Parathyroid adenoma (tissue), 2 donors: ENCODE results near the gene NDST1.

Experiments
- H2AFZ ChIP-seq: fragments of 300-600 bp; sonication (generic); one replicate; pipeline ENCODE4 v1.7.0; 2017; ENCODE audit warnings: antibody characterized with exemption, mild to moderate bottlenecking
- H3K27ac ChIP-seq: fragments of 300-600 bp; sonication (generic); one replicate; pipeline ENCODE4 v1.7.0; 2017
- H3K27me3 ChIP-seq: fragments of 300-600 bp; sonication (generic); one replicate; pipeline ENCODE4 v1.7.0; 2017; ENCODE audit warnings: low read length; ENCODE audit not compliant: control insufficient read depth, insufficient read depth
- H3K36me3 ChIP-seq: fragments of 300-600 bp; sonication (generic); one replicate; pipeline ENCODE4 v1.7.0; 2017; ENCODE audit warnings: low read length; ENCODE audit not compliant: control insufficient read depth, insufficient read depth
- H3K4me1 ChIP-seq: fragments of 300-600 bp; sonication (generic); one replicate; pipeline ENCODE4 v1.7.0; 2017; ENCODE audit warnings: control low read depth
- H3K4me2 ChIP-seq: fragments of 300-600 bp; sonication (generic); one replicate; pipeline ENCODE4 v1.7.0; 2017; ENCODE audit warnings: low read length
- H3K4me3 ChIP-seq: fragments of 300-600 bp; sonication (generic); one replicate; pipeline ENCODE4 v1.7.0; 2017; ENCODE audit warnings: low read depth, low read length
- H3K79me2 ChIP-seq: fragments of 300-600 bp; sonication (generic); one replicate; pipeline ENCODE4 v1.7.0; 2017; ENCODE audit warnings: control low read depth
- H3K9ac ChIP-seq: fragments of 300-600 bp; sonication (generic); one replicate; pipeline ENCODE4 v1.7.0; 2017; ENCODE audit warnings: mild to moderate bottlenecking
- H3K9me3 ChIP-seq: fragments of 300-600 bp; sonication (generic); one replicate; pipeline ENCODE4 v1.7.0; 2017; ENCODE audit warnings: low read length; ENCODE audit not compliant: control insufficient read depth
- TF ChIP-seq, protein P1 (sequence below): fragments of 300-600 bp; sonication (generic); IDR thresholded peaks from one replicate; pipeline ENCODE4 v1.7.0; 2017; ENCODE audit warnings: antibody characterized with exemption, mild to moderate bottlenecking
- donor health status: primary hyperparathyroidism.

NDST1 gene

DNA sequence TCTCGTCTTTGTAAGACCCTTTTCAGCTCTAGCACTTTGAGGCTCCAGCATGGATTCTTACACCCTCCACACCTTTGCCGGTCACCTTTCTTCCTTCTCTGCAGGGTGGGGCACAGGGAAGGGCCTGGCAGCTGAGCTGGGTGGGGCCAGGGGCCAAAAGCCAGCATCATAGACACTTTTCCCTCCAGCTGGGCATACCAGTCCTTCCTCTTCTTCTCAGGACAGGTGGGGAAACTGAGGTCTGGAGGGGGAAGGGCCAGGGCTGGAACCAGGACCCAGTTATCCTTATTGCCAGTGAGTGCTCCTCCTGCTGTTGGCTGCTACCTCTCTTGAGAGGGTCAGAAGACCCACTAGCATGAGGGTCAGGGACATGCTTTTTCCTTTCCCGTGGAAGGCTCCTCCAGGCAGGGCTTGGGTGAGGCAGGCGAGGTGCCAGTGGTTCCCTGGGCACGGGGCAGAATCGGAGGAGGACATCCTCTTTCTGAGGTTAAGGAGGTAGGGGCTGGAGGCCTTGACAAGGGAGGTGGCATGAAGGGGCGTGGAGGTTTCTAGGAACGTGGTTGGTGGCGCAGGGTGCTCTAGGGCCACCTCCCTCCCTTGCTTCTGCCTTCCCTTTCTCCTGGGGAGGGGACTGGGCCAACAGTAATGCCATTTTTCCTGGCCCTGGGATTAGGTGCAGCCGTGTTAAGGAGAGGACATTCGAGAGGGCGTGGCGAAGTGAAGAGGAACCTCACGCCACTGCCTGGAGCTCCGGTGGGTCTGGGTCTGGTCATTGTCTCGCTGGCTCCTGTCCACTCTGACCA lies at the start of gene NDST1:
Gene NDST1, plus strand, starts transcription at position 658 of the 803 bp plus-strand sequence. CDS start 13,124 bp downstream, outside the sequence.
- TF ChIP-seq, protein P1, sequence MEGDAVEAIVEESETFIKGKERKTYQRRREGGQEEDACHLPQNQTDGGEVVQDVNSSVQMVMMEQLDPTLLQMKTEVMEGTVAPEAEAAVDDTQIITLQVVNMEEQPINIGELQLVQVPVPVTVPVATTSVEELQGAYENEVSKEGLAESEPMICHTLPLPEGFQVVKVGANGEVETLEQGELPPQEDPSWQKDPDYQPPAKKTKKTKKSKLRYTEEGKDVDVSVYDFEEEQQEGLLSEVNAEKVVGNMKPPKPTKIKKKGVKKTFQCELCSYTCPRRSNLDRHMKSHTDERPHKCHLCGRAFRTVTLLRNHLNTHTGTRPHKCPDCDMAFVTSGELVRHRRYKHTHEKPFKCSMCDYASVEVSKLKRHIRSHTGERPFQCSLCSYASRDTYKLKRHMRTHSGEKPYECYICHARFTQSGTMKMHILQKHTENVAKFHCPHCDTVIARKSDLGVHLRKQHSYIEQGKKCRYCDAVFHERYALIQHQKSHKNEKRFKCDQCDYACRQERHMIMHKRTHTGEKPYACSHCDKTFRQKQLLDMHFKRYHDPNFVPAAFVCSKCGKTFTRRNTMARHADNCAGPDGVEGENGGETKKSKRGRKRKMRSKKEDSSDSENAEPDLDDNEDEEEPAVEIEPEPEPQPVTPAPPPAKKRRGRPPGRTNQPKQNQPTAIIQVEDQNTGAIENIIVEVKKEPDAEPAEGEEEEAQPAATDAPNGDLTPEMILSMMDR: no peak
- no peaks in the 10 kb centered on the region for H3K36me3 ChIP-seq
- H3K9ac ChIP-seq: no peak within 1 kb of the TSS
- H3K9me3 ChIP-seq: no peaks in the 10 kb centered on the region
- H3K27me3 ChIP-seq: no peaks in the 10 kb centered on the region
- H3K4me3 ChIP-seq: no peak within 1 kb of the TSS
- H3K4me1 ChIP-seq: peaks cover 62% of the 10 kb centered on the region
- H3K27ac ChIP-seq: peak within 1 kb of the TSS; percentile 80
- H3K79me2 ChIP-seq: peaks cover 52% of the 10 kb centered on the region
- peak within 1 kb of the TSS; percentile 4 for H3K4me2 ChIP-seq
- H2AFZ ChIP-seq: no peak within 1 kb of the TSS

DNA sequence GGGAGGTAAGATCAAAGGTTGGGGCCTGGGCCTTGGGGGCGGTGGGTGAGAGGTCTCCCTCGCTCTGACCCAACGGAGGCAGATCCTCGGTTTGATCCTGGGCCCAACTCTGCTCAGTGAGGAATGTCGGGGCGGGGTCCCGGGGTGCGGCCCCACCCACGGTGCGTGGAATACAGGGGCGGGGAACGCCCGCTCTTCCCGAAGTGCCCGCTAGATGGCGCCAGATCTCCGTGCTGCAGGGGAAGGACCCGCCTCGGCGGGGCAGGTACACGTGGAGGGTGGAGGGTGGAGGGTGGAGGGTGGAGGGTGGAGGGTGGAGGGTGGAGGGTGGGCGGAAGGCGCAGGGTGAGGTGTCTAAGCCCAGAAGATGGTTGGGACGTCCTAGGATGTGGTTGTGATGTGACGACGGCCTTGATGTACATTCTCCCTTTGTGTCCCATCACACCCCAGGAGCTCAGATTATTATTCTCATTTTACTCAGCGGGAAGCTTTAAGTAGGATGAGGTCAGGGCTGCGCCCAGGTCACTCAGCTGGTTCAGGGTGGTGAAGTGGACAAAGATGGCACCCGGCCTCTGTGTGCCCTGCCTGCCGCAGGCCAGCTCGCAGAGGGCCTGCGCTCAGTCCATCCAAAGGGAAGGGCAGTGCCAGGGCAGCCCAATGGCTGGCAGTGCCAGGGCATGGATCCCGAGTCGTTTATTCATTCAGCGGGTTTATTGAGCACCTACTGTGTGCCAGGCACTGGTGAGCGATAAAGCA lies 49.0 kb upstream of the NDST1 start:
- Histone ChIP-seq H3K36me3 (no peaks in the 10 kb centered on the region), H3K27ac (no peak overlapping the region), H3K27me3 (no peaks in the 10 kb centered on the region), H3K79me2 (no peaks in the 10 kb centered on the region), H2AFZ (peak overlapping the region; percentile 38), H3K9me3 (no peaks in the 10 kb centered on the region), H3K4me3 (no peak overlapping the region), H3K4me2 (no peak overlapping the region), H3K9ac (no peak overlapping the region), H3K4me1 (no peaks in the 10 kb centered on the region)
- TF ChIP-seq, protein P1: peak; percentile 68

DNA sequence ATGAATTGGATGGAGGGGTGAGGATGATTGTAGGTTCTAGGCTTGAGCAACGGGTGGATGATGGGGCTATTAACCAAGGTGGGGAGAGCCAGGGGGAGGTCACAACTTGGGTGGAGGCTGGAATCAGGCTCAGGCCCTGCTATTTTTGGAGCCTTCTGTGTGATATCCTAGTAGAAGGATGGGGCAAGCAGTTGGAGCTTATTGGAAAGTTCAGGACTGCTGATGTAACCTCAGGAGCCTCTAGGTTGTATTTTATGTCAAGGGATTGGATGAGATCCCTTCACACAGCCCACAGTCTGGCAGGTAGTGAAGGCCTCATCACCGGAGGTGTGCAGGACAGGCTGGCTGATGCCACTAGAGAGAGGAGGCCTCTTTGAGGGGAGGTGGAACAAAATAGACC lies 47.1 kb upstream of the NDST1 start:
- Histone ChIP-seq H3K36me3 (no peaks in the 10 kb centered on the region), H3K4me1 (no peaks in the 10 kb centered on the region), H3K4me2 (no peak overlapping the region), H3K27ac (no peak overlapping the region), H3K4me3 (no peak overlapping the region), H2AFZ (no peak overlapping the region), H3K9ac (no peak overlapping the region), H3K9me3 (no peaks in the 10 kb centered on the region), H3K27me3 (no peaks in the 10 kb centered on the region), H3K79me2 (no peaks in the 10 kb centered on the region)
- TF ChIP-seq, protein P1: no peak

DNA sequence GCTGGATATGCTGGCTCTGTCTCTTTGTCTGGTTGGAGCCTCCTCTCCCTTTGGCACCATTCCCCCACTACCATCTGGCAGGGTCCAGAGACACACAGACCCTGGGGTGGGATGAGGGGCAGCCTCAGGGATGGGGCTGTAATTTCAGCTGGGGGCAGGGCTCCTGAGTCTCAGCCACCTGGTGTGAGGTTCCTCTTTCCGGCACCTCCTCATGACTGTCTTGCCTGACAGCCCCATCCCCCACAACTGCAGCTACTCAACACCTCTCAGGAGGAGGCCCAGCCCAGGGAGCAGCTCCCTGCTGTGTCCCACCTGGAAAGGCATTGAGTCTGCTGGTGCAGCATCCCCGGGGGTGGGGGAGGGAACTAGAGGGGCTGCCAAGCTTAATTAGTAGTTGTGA lies 46.7 kb upstream of the NDST1 start:
- no peaks in the 10 kb centered on the region for H3K9me3 ChIP-seq
- no peaks in the 10 kb centered on the region for H3K79me2 ChIP-seq
- no peaks in the 10 kb centered on the region for H3K27me3 ChIP-seq
- no peaks in the 10 kb centered on the region for H3K36me3 ChIP-seq
- H3K4me3 ChIP-seq: no peak overlapping the region
- no peaks in the 10 kb centered on the region for H3K4me1 ChIP-seq
- H3K27ac ChIP-seq: no peak overlapping the region
- no peak overlapping the region for H2AFZ ChIP-seq
- no peak overlapping the region for H3K9ac ChIP-seq
- no peak overlapping the region for H3K4me2 ChIP-seq
- TF ChIP-seq, protein P1: no peak
